Activated naive CD8-positive, alpha-beta T cell treated with anti-CD3 and anti-CD28 coated beads, Interleukin-2, amount 50 U/mL, for 24 hours (primary cell): ENCODE data around the gene CIAPIN1.
A peak's percentile ranks its signal among the peaks of the same experiment; 100 is the strongest.

Source experiments
- ATAC-seq: fragments of 150-1000 bp; cut with Tn5 transposase; one replicate; pipeline ENCODE4 v1.10.0; 2021
- DNase-seq: peaks from one replicate; pipeline ENCODE4 v3.0.0; 2021
- H3K27ac Mint-ChIP-seq: one replicate; pipeline ENCODE4 v1.8.0; 2021; ENCODE audit warnings: mild to moderate bottlenecking, mixed read lengths
- H3K27me3 Mint-ChIP-seq: one replicate; pipeline ENCODE4 v1.8.0; 2021; ENCODE audit warnings: mixed read lengths
- H3K36me3 Mint-ChIP-seq: one replicate; pipeline ENCODE4 v1.8.0; 2021; ENCODE audit warnings: low read depth, mixed read lengths
- H3K4me1 Mint-ChIP-seq: one replicate; pipeline ENCODE4 v1.8.0; 2021; ENCODE audit warnings: mixed read lengths
- H3K4me3 Mint-ChIP-seq: one replicate; pipeline ENCODE4 v1.8.0; 2021; ENCODE audit warnings: mild to moderate bottlenecking, moderate library complexity, mixed read lengths
- H3K9me3 Mint-ChIP-seq: one replicate; pipeline ENCODE4 v1.8.0; 2021; ENCODE audit warnings: mixed read lengths

Gene CIAPIN1

DNA sequence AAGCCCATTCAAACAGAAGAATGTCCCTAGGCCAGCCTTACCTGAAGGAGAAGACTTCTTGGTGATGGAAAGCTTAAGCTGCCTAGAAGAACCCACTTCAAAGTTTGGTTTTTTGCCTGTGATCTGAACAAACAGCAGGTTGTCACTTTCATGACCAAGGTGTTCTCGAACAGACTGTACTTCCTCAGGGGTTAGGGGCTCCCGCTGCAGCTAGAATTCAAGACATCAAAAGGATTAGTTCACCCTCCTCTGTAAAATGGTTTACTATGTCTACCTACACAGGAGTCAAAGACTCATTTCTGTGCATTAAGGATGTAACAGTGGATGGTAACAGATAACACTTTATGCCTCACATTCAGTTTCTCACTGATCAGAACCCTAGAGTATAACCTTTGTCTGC is 13.2 kb downstream of the CIAPIN1 start:
- Mint-ChIP-seq H3K9me3 (no peaks in the 10 kb centered on the region), H3K36me3 (peaks cover 58% of the 10 kb centered on the region), H3K27me3 (no peaks in the 10 kb centered on the region), H3K27ac (no peak overlapping the region), H3K4me1 (peaks cover 25% of the 10 kb centered on the region), H3K4me3 (no peak overlapping the region)
- ATAC-seq, result no peak
- no peak for DNase-seq

DNA sequence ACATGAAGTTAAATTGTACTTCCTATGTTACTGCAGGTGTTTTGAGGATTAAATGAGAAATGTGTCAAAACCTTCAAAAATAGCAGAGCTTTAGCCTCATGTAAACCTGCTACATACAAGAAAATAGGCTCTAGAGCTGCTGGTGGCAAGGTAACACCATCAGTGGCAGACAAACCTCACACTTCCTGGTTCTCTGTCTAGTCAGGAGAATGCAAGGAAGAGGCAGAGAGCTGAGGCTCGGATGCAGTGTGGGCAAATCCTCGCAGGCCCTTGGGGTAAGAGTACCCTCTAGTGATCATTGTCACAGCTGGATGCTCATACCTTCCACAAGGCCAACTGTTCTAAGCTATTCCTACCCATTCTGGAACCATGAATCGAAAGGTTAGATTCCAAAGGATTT is 14.2 kb downstream of the CIAPIN1 start:
- peaks cover 25% of the 10 kb centered on the region for H3K4me1 Mint-ChIP-seq
- no peaks in the 10 kb centered on the region for H3K27me3 Mint-ChIP-seq
- DNase-seq, result no peak
- no peaks in the 10 kb centered on the region for H3K9me3 Mint-ChIP-seq
- H3K27ac Mint-ChIP-seq, result no peak overlapping the region
- ATAC-seq, result no peak
- H3K4me3 Mint-ChIP-seq, result no peak overlapping the region
- H3K36me3 Mint-ChIP-seq, result peaks cover 57% of the 10 kb centered on the region

GRCh38 chr16:57432505-57432904 is 14.7 kb downstream of the CIAPIN1 start:
- Mint-ChIP-seq H3K9me3 (no peaks in the 10 kb centered on the region), H3K4me1 (peaks cover 25% of the 10 kb centered on the region), H3K4me3 (no peak overlapping the region), H3K27me3 (no peaks in the 10 kb centered on the region), H3K27ac (no peak overlapping the region), H3K36me3 (peaks cover 62% of the 10 kb centered on the region)
- ATAC-seq (no peak), DNase-seq (no peak)

DNA sequence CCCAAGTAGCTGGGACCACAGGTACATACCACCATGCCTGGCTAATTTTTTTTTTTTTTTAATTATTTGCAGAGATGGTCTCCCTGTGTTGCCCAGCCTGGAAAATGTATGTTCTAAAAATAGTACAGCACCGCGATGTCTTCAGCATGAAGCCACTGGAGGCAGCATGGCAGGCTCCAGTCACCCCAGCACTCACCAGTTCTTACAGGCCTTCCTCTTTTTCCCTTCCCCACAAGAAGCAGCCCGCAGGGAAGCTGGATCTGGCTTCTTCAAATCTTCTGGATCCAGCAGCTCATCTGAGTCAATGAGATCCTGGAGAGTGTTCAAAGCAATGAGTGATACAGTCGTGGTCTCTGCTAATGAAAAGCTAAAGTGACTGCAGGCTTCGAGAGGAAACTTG is 16.2 kb downstream of the CIAPIN1 start:
- H3K27ac Mint-ChIP-seq, result no peak overlapping the region
- DNase-seq, result no peak
- no peaks in the 10 kb centered on the region for H3K27me3 Mint-ChIP-seq
- peaks cover 25% of the 10 kb centered on the region for H3K4me1 Mint-ChIP-seq
- no peak for ATAC-seq
- no peak overlapping the region for H3K4me3 Mint-ChIP-seq
- H3K9me3 Mint-ChIP-seq, result no peaks in the 10 kb centered on the region
- H3K36me3 Mint-ChIP-seq, result peaks cover 64% of the 10 kb centered on the region

DNA sequence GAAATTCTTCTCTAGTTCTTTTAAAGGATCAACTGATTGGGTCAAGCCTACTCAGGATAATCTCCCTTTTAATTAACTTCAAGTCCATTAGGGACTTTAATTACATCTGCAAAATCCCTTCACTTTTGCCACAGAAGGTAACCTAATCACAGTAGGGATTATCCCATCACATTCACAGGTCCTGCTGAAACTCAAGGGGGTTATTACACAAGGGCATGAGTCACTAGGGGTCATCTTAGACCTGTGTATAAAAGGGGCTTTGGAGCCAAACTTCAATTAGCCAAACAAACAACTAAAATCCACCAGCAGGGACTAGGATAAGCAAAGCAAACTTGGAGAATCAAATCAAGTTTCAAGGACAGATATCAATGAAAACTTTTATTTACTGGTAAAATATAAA is 19.4 kb downstream of the CIAPIN1 start:
- Mint-ChIP-seq H3K9me3 (no peaks in the 10 kb centered on the region), H3K36me3 (peaks cover 43% of the 10 kb centered on the region), H3K4me1 (peaks cover 2% of the 10 kb centered on the region), H3K27me3 (no peaks in the 10 kb centered on the region), H3K4me3 (no peak overlapping the region), H3K27ac (no peak overlapping the region)
- no peak for ATAC-seq
- DNase-seq, result no peak

GRCh38 chr16:57427307-57427706 is 19.9 kb downstream of the CIAPIN1 start:
- Mint-ChIP-seq H3K4me1 (no peaks in the 10 kb centered on the region), H3K27me3 (no peaks in the 10 kb centered on the region), H3K9me3 (no peaks in the 10 kb centered on the region), H3K36me3 (peaks cover 38% of the 10 kb centered on the region), H3K27ac (no peak overlapping the region), H3K4me3 (no peak overlapping the region)
- DNase-seq (no peak), ATAC-seq (no peak)

GRCh38 chr16:57426356-57426755 is 20.8 kb downstream of the CIAPIN1 start:
- no peak for DNase-seq
- H3K9me3 Mint-ChIP-seq, result no peaks in the 10 kb centered on the region
- peaks cover 35% of the 10 kb centered on the region for H3K36me3 Mint-ChIP-seq
- H3K27me3 Mint-ChIP-seq, result no peaks in the 10 kb centered on the region
- no peak overlapping the region for H3K4me3 Mint-ChIP-seq
- ATAC-seq, result no peak
- no peak overlapping the region for H3K27ac Mint-ChIP-seq
- no peaks in the 10 kb centered on the region for H3K4me1 Mint-ChIP-seq

DNA sequence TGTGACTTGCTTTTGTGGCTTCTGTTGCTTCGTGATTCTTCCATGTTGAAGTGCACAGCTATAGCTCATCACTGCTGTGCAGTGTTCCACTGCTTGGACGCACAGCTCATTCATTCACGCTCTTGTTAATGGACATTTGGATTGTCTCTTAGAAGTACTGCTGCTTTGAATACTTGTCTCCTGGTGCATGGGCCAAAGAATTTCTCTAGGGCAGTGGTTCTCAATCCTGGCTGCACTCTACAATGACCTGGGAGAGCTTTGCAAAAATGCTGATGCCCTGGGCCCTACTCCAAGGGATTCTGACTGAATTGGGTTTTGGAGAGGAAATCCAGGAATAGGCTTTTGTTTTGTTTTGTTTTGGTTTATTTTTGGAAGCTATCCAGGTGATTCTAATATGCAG is 22.6 kb downstream of the CIAPIN1 start:
- Mint-ChIP-seq H3K27me3 (no peaks in the 10 kb centered on the region), H3K9me3 (no peaks in the 10 kb centered on the region), H3K4me1 (peaks cover 1% of the 10 kb centered on the region), H3K27ac (no peak overlapping the region), H3K36me3 (peaks cover 21% of the 10 kb centered on the region), H3K4me3 (no peak overlapping the region)
- DNase-seq (no peak), ATAC-seq (no peak)

GRCh38 chr16:57423152-57423551 is 24.0 kb downstream of the CIAPIN1 start:
- Mint-ChIP-seq H3K4me1 (peaks cover 12% of the 10 kb centered on the region), H3K27me3 (no peaks in the 10 kb centered on the region), H3K36me3 (peaks cover 11% of the 10 kb centered on the region), H3K27ac (no peak overlapping the region), H3K9me3 (no peaks in the 10 kb centered on the region), H3K4me3 (no peak overlapping the region)
- DNase-seq (no peak), ATAC-seq (no peak)

GRCh38 chr16:57422026-57422944 is 24.9 kb downstream of the CIAPIN1 start:
- peaks cover 16% of the 10 kb centered on the region for H3K4me1 Mint-ChIP-seq
- peaks cover 4% of the 10 kb centered on the region for H3K36me3 Mint-ChIP-seq
- H3K9me3 Mint-ChIP-seq, result no peaks in the 10 kb centered on the region
- no peak overlapping the region for H3K4me3 Mint-ChIP-seq
- peak overlapping the region; percentile 44 for H3K27ac Mint-ChIP-seq
- DNase-seq (no peak), ATAC-seq (no peak)
- no peaks in the 10 kb centered on the region for H3K27me3 Mint-ChIP-seq

- Mint-ChIP-seq H3K27ac (no peak overlapping the region), H3K27me3 (no peaks in the 10 kb centered on the region), H3K4me1 (peaks cover 24% of the 10 kb centered on the region), H3K4me3 (no peak overlapping the region), H3K9me3 (no peaks in the 10 kb centered on the region), H3K36me3 (no peaks in the 10 kb centered on the region)
- DNase-seq, result no peak
- ATAC-seq, result no peak
These were observed 27.7 kb downstream of the CIAPIN1 start for GRCh38 chr16:57419506-57419905.

DNA sequence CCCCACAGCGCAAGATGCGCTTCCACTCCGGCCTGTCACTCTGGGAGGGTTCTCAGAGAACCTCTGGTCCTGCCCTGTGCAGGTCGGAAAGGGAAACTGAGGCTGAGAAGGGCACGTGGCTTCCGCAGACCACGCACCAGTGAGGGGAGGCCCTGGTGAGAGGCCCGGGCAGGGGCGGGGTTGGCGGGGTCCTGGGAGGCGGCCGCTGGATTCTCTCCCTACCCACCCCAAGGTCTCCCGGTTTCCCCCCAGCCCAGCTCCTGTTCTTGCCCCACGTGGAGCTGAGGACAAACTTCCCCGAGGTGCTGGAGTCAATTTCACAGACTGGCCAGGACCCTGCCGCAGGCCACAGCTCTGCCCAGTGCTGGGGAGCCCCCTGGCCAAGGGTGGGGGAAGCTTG is 31.1 kb downstream of the CIAPIN1 start:
- no peak for ATAC-seq
- Mint-ChIP-seq H3K27ac (peak overlapping the region; percentile 81), H3K4me3 (no peak overlapping the region), H3K36me3 (no peaks in the 10 kb centered on the region), H3K4me1 (peaks cover 35% of the 10 kb centered on the region), H3K9me3 (no peaks in the 10 kb centered on the region), H3K27me3 (no peaks in the 10 kb centered on the region)
- DNase-seq, result no peak

DNA sequence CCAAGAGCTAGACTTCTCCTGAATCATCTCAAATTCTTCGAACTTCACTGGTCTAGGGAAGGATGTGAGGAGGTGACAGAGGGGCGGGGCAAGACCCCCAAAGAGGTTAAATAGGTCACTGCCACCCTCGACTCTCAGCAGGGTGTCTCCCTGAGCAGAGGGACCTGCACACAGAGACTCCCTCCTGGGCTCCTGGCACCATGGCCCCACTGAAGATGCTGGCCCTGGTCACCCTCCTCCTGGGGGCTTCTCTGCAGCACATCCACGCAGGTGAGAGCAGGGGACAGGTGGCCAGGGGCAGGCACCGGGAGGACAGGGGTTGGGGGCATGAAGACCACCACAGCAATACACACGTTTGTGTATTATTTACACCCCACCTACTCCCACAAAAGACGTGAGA is 33.5 kb downstream of the CIAPIN1 start:
- ATAC-seq, result no peak
- Mint-ChIP-seq H3K36me3 (no peaks in the 10 kb centered on the region), H3K4me3 (no peak overlapping the region)

GRCh38 chr16:57413301-57413730 is 33.9 kb downstream of the CIAPIN1 start:
- peaks cover 3% of the 10 kb centered on the region for H3K27me3 Mint-ChIP-seq
- H3K36me3 Mint-ChIP-seq, result no peaks in the 10 kb centered on the region
- peak overlapping the region; percentile 14 for H3K27ac Mint-ChIP-seq
- H3K4me3 Mint-ChIP-seq, result no peak overlapping the region
- no peak for DNase-seq
- no peaks in the 10 kb centered on the region for H3K9me3 Mint-ChIP-seq
- H3K4me1 Mint-ChIP-seq, result peaks cover 31% of the 10 kb centered on the region
- ATAC-seq, result no peak

More for the DNA sequence above, 33.5 kb downstream of the CIAPIN1 start:
- Mint-ChIP-seq H3K27me3 (peaks cover 3% of the 10 kb centered on the region), H3K27ac (no peak overlapping the region), H3K4me1 (peaks cover 34% of the 10 kb centered on the region), H3K9me3 (no peaks in the 10 kb centered on the region)
- DNase-seq, result no peak

DNA sequence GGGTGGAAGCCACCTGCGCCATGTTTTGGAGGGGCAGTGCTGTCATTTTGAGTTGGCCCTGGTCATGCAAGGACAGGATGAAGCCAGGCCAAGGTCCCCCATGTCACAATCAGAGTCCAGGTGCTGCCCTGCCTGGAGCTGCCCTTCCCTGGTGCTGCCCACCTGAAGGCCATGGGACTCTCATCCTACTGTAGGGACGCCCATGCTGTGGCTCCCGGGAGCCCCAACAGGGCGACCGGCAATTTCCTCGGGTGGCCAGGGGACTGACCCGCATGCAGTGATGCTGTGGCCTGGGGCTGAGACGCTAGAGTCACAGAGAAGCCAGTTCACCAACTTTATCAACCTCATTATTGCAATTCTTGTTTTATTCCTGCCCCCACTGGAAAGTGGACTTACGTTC is 34.6 kb downstream of the CIAPIN1 start:
- no peak overlapping the region for H3K27ac Mint-ChIP-seq
- H3K4me1 Mint-ChIP-seq, result peaks cover 27% of the 10 kb centered on the region
- DNase-seq, result no peak

More for the DNA sequence above, 34.6 kb downstream of the CIAPIN1 start:
- H3K9me3 Mint-ChIP-seq, result no peaks in the 10 kb centered on the region
- H3K36me3 Mint-ChIP-seq, result no peaks in the 10 kb centered on the region
- H3K27me3 Mint-ChIP-seq, result peaks cover 3% of the 10 kb centered on the region
- no peak overlapping the region for H3K4me3 Mint-ChIP-seq
- no peak for ATAC-seq
